Common myeloid progenitor, CD34-positive (primary cell): ENCODE results near the gene GREM1.

ENCODE experiments used
- CTCF ChIA-PET: fragments of 350-600 bp; sonication (Branson Sonifier 250); formaldehyde crosslinking; loops from one replicate; lab custom pipeline; 2021; ENCODE audit warnings: antibody characterized with exemption; lab: Charles Lee
- POLR2A ChIA-PET: fragments of 350-600 bp; sonication (Branson Sonifier 250); formaldehyde crosslinking; loops from one replicate; lab custom pipeline; 2021; ENCODE audit warnings: antibody characterized with exemption; lab: Charles Lee
- DNase-seq, 3 donors: peaks; one replicate each; pipeline versions ENCODE4 v3.0.0 to v3.0.0-alpha.2; 2013
- H3K27ac ChIP-seq, 2 experiments: 1 replicate in 1 of 2; 2 replicates in 1 of 2; pipeline ENCODE4 v1.7.0; 2013; ENCODE audit warnings: inconsistent platforms in 2 of 2, low read length in 2 of 2, mild to moderate bottlenecking in 2 of 2, low read depth in 1 of 2, moderate library complexity in 1 of 2; ENCODE audit not compliant: severe bottlenecking in 2 of 2, insufficient read depth in 1 of 2, poor library complexity in 1 of 2
- H3K27me3 ChIP-seq, 5 experiments: replicated peaks in 2 of 5; 1 replicate in 3 of 5; 2 replicates in 2 of 5; pipeline versions ENCODE4 v1.6.1 to v1.7.0; 2013; ENCODE audit warnings: low read length in 4 of 5, mild to moderate bottlenecking in 2 of 5, moderate library complexity in 2 of 5, inconsistent platforms in 1 of 5; ENCODE audit not compliant: insufficient read depth in 5 of 5, control insufficient read depth in 4 of 5
- H3K36me3 ChIP-seq, 4 experiments: 1 replicate in 2 of 4; 2 replicates in 2 of 4; pipeline versions ENCODE4 v1.6.1 to v1.7.0; 2013; ENCODE audit warnings: low read length in 3 of 4, control low read depth in 1 of 4, mild to moderate bottlenecking in 1 of 4; ENCODE audit not compliant: control insufficient read depth in 4 of 4, insufficient read depth in 4 of 4
- H3K4me1 ChIP-seq, 4 experiments: 1 replicate in 3 of 4; 2 replicates in 1 of 4; pipeline versions ENCODE4 v1.6.1 to v1.7.1; 2013; ENCODE audit warnings: low read length in 3 of 4, mild to moderate bottlenecking in 3 of 4, control low read depth in 1 of 4, inconsistent platforms in 1 of 4, moderate library complexity in 1 of 4; ENCODE audit not compliant: control insufficient read depth in 4 of 4, insufficient read depth in 4 of 4; ENCODE audit errors: control extremely low read depth in 1 of 4
- H3K4me3 ChIP-seq, 7 experiments: 1 replicate in 4 of 7; 2 replicates in 3 of 7; pipeline versions ENCODE4 v1.5.1 to v1.7.0; 2013; ENCODE audit warnings: mild to moderate bottlenecking in 7 of 7, low read length in 6 of 7, moderate library complexity in 6 of 7, inconsistent platforms in 2 of 7, low read depth in 2 of 7, control low read depth in 1 of 7; ENCODE audit not compliant: insufficient read depth in 4 of 7, control insufficient read depth in 1 of 7; ENCODE audit errors: extremely low read depth in 1 of 7
- H3K9me3 ChIP-seq, 5 experiments: 1 replicate in 4 of 5; 2 replicates in 1 of 5; pipeline versions ENCODE4 v1.6.1 to v1.7.1; 2013; ENCODE audit warnings: low read length in 4 of 5, mild to moderate bottlenecking in 2 of 5, inconsistent platforms in 1 of 5, low read depth in 1 of 5, moderate library complexity in 1 of 5; ENCODE audit not compliant: control insufficient read depth in 4 of 5, insufficient read depth in 2 of 5; ENCODE audit errors: control extremely low read depth in 1 of 5
- WGBS: methylation state at CpG from one replicate; pipeline ENCODE4 v1.1.5; 2013; ENCODE audit not compliant: insufficient coverage; 5-methylcytosine and 5-hydroxymethylcytosine counted together

The GREM1 gene

GRCh38 chr15:32706704-32707103 lies 11.1 kb upstream of the GREM1 start:
- ChIA-PET POLR2A (no interaction called here), CTCF (no interaction called here)
- Histone ChIP-seq H3K27me3 (peaks cover 4 to 56% (median 19%) of the 10 kb centered on the region in 5 experiments), H3K27ac (no peak overlapping the region), H3K9me3 (no peaks in the 10 kb centered on the region), H3K4me1 (no peaks in the 10 kb centered on the region), H3K36me3 (no peaks in the 10 kb centered on the region), H3K4me3 (no peak overlapping the region)
- no peak for DNase-seq
- 95% methylated on average over 3 of the region's 3 CpGs for WGBS

GRCh38 chr15:32707436-32707835 lies 10.4 kb upstream of the GREM1 start:
- peaks cover 4 to 59% (median 20%) of the 10 kb centered on the region in 5 experiments for H3K27me3 ChIP-seq
- H3K9me3 ChIP-seq: no peaks in the 10 kb centered on the region
- POLR2A ChIA-PET: no interaction called here
- no peaks in the 10 kb centered on the region for H3K36me3 ChIP-seq
- no peak for DNase-seq
- no peak overlapping the region for H3K4me3 ChIP-seq
- no peaks in the 10 kb centered on the region for H3K4me1 ChIP-seq
- H3K27ac ChIP-seq: no peak overlapping the region
- 80% methylated on average over 1 of the region's 6 CpGs for WGBS
- CTCF ChIA-PET: no interaction called here

GRCh38 chr15:32709295-32710033 lies 8.3 kb upstream of the GREM1 start:
- no peaks in the 10 kb centered on the region for H3K4me1 ChIP-seq
- H3K27me3 ChIP-seq: peaks cover 6 to 67% (median 20%) of the 10 kb centered on the region in 5 experiments
- no peaks in the 10 kb centered on the region for H3K36me3 ChIP-seq
- ChIA-PET CTCF (no interaction called here), POLR2A (interaction anchor here (0.6 kb wide), 1 partner anchor 10 kb away, joined by 6 read pairs; no protein-coding TSS in a partner anchor)
- DNase-seq: no peak
- H3K9me3 ChIP-seq: no peaks in the 10 kb centered on the region
- H3K4me3 ChIP-seq: no peak overlapping the region
- 100% methylated on average over 4 of the region's 9 CpGs for WGBS
- H3K27ac ChIP-seq: no peak overlapping the region

GRCh38 chr15:32715276-32715675 lies 2.5 kb upstream of the GREM1 start:
- H3K9me3 ChIP-seq: no peaks in the 10 kb centered on the region
- DNase-seq: peak in 2 of 3 donors; percentile 23 to 28
- ChIA-PET CTCF (interaction anchor here (0.7 kb wide), 1 partner anchor 25 kb away, joined by 3 read pairs; no protein-coding TSS in a partner anchor), POLR2A (no interaction called here)
- WGBS: no CpG with 5 or more reads among the region's 4 CpGs
- H3K27ac ChIP-seq: no peak overlapping the region
- peaks cover 27 to 85% (median 49%) of the 10 kb centered on the region in 5 experiments for H3K27me3 ChIP-seq
- peaks cover 5 to 32% (median 27%) of the 10 kb centered on the region in 4 experiments for H3K4me1 ChIP-seq
- no peak overlapping the region for H3K4me3 ChIP-seq
- no peaks in the 10 kb centered on the region for H3K36me3 ChIP-seq

GRCh38 chr15:32716216-32716914 lies 1.4 kb upstream of the GREM1 start:
- CTCF ChIA-PET: no interaction called here
- H3K27me3 ChIP-seq: peaks cover 27 to 90% (median 49%) of the 10 kb centered on the region in 5 experiments

DNA sequence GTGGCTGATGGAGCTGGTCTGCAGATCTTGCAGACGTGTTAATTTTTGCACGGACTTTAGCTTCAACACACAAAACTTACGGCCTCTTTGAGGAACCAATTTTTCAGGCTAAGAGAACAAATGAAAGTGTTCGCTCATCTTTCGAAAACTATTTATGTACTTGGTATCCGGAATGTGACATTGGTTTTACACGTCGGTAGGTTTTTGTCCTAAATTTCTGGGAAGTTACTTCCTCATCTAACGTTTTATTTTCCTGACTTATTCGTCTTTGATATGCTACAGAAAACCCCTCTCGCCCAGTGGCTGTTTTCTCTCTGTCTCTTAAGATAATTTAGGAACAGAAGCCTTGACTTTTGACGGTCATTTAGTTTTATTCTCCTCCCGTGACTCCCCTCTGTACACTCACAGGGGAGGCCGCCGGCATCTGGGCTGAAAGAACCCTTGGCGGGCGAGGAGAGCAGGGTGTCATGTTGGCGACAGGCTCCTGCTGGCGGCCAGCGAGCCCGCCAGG lies 834 bp upstream of the GREM1 start:
- H3K4me1 ChIP-seq: peaks cover 5 to 32% (median 27%) of the 10 kb centered on the region in 4 experiments
- H3K27me3 ChIP-seq: peaks cover 27 to 93% (median 52%) of the 10 kb centered on the region in 5 experiments
- whole genome bisulfite sequencing: 1% methylated on average over 20 of the region's 21 CpGs
- DNase-seq: peak in 1 of 3 donors; percentile 56
- CTCF ChIA-PET: no interaction called here
- no peaks in the 10 kb centered on the region for H3K9me3 ChIP-seq
- POLR2A ChIA-PET: no interaction called here
- H3K4me3 ChIP-seq: peak overlapping the region in 6 of 7 experiments; percentile 23 to 68 (median 50)
- no peaks in the 10 kb centered on the region for H3K36me3 ChIP-seq
- H3K27ac ChIP-seq: no peak overlapping the region

More at GRCh38 chr15:32716216-32716914, 1.4 kb upstream of the GREM1 start:
- Histone ChIP-seq H3K27ac (no peak overlapping the region), H3K4me3 (peak overlapping the region in 5 of 7 experiments; percentile 21 to 68 (median 54)), H3K36me3 (no peaks in the 10 kb centered on the region), H3K9me3 (no peaks in the 10 kb centered on the region), H3K4me1 (peaks cover 5 to 32% (median 27%) of the 10 kb centered on the region in 4 experiments)
- 27% methylated on average over 6 of the region's 13 CpGs for WGBS
- DNase-seq: peak; percentile 18 to 49 (median 48)
- POLR2A ChIA-PET: no interaction called here
